IPS-18a (cell line): ENCODE results near the gene ATOSB.

Source experiments
- H3K27ac ChIP-seq: one replicate; pipeline ENCODE4 v1.5.1; 2013; ENCODE audit warnings: low read length
- H3K27me3 ChIP-seq: one replicate; pipeline ENCODE4 v1.6.1; 2013; ENCODE audit warnings: mild to moderate bottlenecking, low read length; ENCODE audit not compliant: control insufficient read depth, insufficient read depth
- H3K36me3 ChIP-seq: one replicate; pipeline ENCODE4 v1.6.1; 2013; ENCODE audit warnings: low read depth, low read length; ENCODE audit not compliant: control insufficient read depth
- H3K4me1 ChIP-seq: one replicate; pipeline ENCODE4 v1.6.1; 2013; ENCODE audit warnings: low read depth, low read length; ENCODE audit not compliant: control insufficient read depth
- H3K4me3 ChIP-seq: one replicate; pipeline ENCODE4 v1.5.1; 2013; ENCODE audit warnings: low read length
- H3K9ac ChIP-seq: one replicate; pipeline ENCODE4 v1.6.1; 2013; ENCODE audit warnings: mild to moderate bottlenecking, low read length, moderate library complexity
- H3K9me3 ChIP-seq: one replicate; pipeline ENCODE4 v1.6.1; 2013; ENCODE audit warnings: low read depth, low read length; ENCODE audit not compliant: control insufficient read depth

The ATOSB gene

DNA sequence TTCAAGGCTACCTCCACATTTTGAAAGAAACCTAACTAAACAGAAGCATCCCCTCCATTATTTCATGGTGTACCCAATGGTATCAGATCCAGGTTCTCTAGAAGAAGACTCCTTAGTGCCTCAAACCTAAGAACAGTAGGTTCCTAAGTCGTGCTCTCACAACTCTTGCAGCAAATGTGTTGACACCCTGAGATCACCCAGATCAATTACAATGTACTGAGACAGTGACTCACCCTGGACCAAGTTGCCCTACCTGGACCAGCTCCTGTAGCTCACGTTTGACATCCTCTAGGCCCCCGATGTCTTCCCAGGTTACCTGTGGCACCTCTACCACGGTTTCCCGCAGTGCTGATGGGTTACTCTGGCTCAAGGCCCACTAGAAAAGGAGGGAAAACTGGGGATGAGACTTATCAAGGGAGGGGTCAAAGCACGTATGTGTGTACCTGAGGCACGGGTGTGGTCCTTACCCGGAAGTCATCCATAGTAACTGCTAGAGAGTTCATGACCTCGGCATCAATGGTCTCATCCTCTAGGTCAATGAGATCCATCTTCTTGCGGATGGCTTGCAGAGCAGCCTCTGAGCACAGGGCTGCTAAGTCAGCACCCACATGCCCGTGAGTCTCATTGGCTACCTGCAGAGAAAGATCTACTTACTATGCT, 55.0 kb downstream of the ATOSB start:
- Histone ChIP-seq H3K4me1 (no peaks in the 10 kb centered on the region), H3K36me3 (peaks cover 99% of the 10 kb centered on the region), H3K27me3 (no peaks in the 10 kb centered on the region), H3K27ac (no peak overlapping the region), H3K9ac (no peak overlapping the region), H3K4me3 (no peak overlapping the region), H3K9me3 (no peaks in the 10 kb centered on the region)

DNA sequence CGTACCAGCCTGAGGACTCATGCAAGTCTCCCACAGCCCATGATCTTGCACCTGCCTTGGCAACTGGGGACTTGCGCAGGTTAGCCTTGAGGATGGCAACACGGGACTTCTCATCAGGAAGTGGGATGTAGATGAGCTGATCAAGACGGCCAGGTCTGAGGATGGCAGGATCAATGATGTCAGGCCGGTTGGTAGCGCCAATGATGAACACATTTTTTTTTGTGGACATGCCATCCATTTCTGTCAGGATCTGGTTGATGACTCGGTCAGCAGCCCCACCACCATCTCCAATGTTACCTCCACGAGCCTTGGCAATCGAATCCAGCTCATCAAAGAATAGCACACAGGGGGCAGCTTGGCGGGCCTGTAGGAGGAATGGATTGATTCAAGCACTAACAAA, 56.2 kb downstream of the ATOSB start:
- Histone ChIP-seq H3K36me3 (peaks cover 93% of the 10 kb centered on the region), H3K9ac (no peak overlapping the region), H3K27ac (no peak overlapping the region), H3K27me3 (no peaks in the 10 kb centered on the region), H3K4me1 (no peaks in the 10 kb centered on the region), H3K4me3 (no peak overlapping the region), H3K9me3 (no peaks in the 10 kb centered on the region)

DNA sequence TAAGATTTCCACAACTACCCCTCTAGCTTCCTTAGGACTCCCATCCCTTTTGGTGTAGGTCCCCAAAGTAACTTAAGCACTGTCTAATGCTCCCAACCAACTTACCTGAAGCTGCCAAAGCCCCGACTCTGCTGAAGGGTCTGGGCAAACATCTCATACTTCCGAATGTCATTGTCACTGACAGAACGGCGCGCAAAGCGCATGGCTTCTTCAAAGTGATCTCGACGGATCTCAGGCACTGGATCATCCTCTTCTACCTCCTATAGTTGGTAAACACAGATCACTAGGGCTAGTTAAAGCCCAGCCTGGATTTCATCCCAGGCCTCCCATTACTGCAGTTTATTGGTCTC, 58.4 kb downstream of the ATOSB start:
- Histone ChIP-seq H3K36me3 (peaks cover 77% of the 10 kb centered on the region), H3K4me1 (no peaks in the 10 kb centered on the region), H3K4me3 (no peak overlapping the region), H3K27me3 (no peaks in the 10 kb centered on the region), H3K9ac (no peak overlapping the region), H3K27ac (no peak overlapping the region), H3K9me3 (no peaks in the 10 kb centered on the region)

- Histone ChIP-seq H3K27me3 (no peaks in the 10 kb centered on the region), H3K27ac (no peak overlapping the region), H3K9ac (no peak overlapping the region), H3K9me3 (no peaks in the 10 kb centered on the region), H3K4me3 (no peak overlapping the region), H3K4me1 (no peaks in the 10 kb centered on the region), H3K36me3 (peaks cover 75% of the 10 kb centered on the region)
Measured at GRCh38 chr9:35056571-35057270, 58.9 kb downstream of the ATOSB start.

GRCh38 chr9:35054871-35055644, 60.6 kb downstream of the ATOSB start:
- Histone ChIP-seq H3K27me3 (no peaks in the 10 kb centered on the region), H3K9me3 (no peaks in the 10 kb centered on the region), H3K27ac (no peak overlapping the region), H3K36me3 (peaks cover 62% of the 10 kb centered on the region), H3K4me3 (no peak overlapping the region), H3K4me1 (no peaks in the 10 kb centered on the region), H3K9ac (no peak overlapping the region)

DNA sequence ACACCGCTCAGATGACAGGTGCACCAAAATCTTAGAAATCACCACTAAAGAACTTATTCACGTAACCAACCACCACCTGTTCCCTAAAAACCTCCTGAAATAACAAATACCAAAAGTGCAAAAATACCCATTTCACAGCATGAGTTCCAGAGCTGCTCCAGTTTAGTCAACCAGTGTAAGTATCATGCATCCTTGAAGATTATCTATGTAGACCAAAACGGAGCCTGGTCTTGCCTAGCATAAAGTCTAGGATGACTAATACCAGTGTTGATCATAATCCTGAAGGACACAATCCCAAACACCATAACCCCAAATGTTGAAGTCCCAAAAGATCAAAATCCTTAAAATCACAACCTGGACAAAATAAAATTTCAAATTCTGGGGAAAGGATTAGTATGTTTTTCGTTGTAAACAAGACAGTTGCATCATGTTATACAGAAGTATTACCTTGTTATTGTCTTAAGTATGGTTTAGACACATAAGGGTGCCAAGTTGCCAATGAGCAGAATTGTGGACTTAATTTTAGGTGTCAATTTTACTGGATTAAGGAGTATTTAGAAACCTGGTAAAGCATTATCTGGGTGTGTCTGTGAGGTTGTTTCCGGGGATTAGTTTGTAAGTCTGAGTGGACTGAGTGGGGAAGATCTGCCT, 61.4 kb downstream of the ATOSB start:
- no peaks in the 10 kb centered on the region for H3K9me3 ChIP-seq
- no peak overlapping the region for H3K27ac ChIP-seq
- H3K27me3 ChIP-seq = no peaks in the 10 kb centered on the region
- H3K4me3 ChIP-seq = no peak overlapping the region
- H3K4me1 ChIP-seq = no peaks in the 10 kb centered on the region
- H3K36me3 ChIP-seq = peaks cover 54% of the 10 kb centered on the region
- no peak overlapping the region for H3K9ac ChIP-seq
